Astrocyte of the cerebellum (primary cell): ENCODE measurements around the gene KCND3.
A peak's percentile ranks its signal among the peaks of the same experiment; 100 is the strongest.

ENCODE experiments used
- DNase-seq: peaks from one replicate; pipeline ENCODE4 v3.0.0-alpha.2; 2011; ENCODE audit warnings: low read depth
- H3K4me3 ChIP-seq: 2 replicates; pipeline ENCODE4 v1.5.1; 2011; ENCODE audit warnings: mild to moderate bottlenecking, low read depth, low read length, moderate library complexity
- in situ Hi-C: cut with HindIII; loops from 2 replicates; pipeline ENCODE4 v1.10.0; 2017; ENCODE audit warnings: low sequenced_read_pairs
- TF ChIP-seq, protein P1 (sequence below): IDR thresholded peaks from 2 replicates; pipeline ENCODE4 v1.5.1; 2012; ENCODE audit warnings: low read length, low read depth, moderate library complexity, mild to moderate bottlenecking; ENCODE audit errors: missing control alignments

The KCND3 gene

DNA sequence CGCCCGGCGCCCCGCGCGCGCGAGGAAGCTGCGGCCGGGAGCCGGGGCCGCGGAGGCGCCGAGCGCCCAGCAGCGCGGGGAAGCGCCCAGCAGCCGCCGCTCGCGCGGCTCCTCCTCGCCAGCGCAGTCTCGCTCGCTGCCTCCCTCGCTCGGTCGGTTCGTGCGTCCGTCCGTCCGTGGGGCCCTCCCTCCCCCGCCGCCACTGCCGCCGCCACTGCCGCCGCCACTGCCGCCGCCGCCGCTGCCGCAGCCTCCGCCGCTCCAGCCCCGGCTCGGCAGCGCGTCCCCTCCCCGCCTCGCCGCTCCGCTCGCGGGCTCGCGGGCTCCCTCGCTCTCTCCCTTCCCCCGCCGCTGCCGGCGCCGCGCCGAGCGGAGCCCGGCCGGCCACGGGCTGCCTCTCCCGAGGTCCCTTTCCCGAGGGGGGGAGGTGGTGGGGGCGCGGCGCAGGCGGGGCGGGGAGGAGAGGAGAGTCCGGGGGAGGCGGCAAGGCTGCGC is at the start of gene KCND3:
Gene KCND3, minus strand, starts transcription at position 138 of the 495 bp plus-strand sequence.
- in situ Hi-C loops, result no loop called here
- TF ChIP-seq, protein P1, sequence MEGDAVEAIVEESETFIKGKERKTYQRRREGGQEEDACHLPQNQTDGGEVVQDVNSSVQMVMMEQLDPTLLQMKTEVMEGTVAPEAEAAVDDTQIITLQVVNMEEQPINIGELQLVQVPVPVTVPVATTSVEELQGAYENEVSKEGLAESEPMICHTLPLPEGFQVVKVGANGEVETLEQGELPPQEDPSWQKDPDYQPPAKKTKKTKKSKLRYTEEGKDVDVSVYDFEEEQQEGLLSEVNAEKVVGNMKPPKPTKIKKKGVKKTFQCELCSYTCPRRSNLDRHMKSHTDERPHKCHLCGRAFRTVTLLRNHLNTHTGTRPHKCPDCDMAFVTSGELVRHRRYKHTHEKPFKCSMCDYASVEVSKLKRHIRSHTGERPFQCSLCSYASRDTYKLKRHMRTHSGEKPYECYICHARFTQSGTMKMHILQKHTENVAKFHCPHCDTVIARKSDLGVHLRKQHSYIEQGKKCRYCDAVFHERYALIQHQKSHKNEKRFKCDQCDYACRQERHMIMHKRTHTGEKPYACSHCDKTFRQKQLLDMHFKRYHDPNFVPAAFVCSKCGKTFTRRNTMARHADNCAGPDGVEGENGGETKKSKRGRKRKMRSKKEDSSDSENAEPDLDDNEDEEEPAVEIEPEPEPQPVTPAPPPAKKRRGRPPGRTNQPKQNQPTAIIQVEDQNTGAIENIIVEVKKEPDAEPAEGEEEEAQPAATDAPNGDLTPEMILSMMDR, result no peak
- DNase-seq, result no peak
- H3K4me3 ChIP-seq, result peak within 1 kb of the TSS; percentile 32

DNA sequence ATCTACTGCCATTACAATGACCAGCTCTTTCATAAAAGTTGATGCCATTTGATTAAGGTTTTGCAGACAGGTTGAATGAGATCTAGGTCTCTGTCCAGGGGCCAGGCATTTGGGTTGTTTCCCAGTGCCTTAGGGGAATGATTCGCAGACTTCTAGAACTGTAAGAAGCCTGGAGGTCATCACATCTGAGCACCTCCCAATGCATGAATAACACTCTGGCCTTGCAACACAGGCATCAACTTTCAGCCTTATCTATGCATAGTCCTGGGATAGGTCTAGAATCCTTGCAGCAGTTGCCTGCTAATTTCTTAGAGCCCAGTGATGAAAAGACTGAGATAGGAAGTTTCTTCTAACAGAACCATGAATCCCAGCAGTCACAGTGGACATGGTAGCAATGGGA is 44.8 kb upstream of the KCND3 start:
- TF ChIP-seq, protein P1, result no peak
- in situ Hi-C loops, result no loop called here

DNA sequence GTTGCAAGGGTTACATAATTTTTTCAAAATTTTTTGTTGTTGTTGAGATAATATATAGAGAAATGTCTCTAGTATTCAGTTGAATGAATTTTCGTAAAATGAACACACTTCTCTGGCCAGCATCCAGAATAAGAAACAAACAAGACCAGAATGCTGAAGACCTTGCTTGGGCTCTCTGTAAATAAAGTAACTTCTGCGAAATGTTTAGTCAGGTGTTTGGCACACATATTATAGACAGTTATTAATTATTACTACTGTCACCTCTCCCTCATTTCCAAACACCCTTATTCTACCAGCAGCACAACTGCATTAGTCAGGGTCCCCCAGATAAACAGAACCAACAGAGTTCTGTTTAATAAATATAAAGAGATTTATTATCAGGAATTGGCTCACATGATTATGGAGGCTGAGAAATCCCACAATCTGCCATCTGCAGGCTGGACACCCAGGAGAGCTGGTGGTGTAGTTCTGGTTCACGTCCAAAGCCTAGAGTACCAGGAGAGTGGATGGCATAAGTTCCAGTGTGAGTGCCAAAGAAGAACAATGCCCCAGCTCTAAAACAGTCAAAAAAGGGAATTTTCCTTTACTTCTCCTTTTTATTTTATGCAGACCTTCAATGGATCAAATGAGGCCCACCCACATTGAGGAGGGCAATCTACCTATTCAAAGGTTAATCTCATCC is 44.1 kb upstream of the KCND3 start:
- in situ Hi-C loops, result no loop called here
- TF ChIP-seq, protein P1, result no peak
- H3K4me3 ChIP-seq, result no peak overlapping the region
- no peak for DNase-seq

More for the DNA sequence above, 44.8 kb upstream of the KCND3 start:
- no peak for DNase-seq
- H3K4me3 ChIP-seq, result no peak overlapping the region

DNA sequence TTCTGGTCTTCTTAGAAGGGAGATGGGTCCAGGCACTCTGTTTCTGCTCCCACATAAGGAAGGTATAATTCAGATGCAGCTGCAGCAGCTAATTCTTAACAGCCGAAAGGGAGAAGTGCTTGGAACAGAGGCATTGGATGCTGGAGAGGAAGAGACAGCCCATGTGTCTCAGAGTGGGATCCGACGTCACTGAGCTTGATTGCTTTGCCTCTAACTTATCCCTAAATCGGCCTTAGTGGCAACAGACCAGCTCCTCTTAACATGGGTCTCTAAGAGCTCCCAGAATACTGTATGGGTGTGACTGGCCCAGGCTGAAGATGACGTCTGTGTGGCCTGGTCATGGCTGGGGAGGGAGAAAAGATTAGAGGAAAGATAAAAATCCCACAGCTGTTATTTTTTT is 40.7 kb upstream of the KCND3 start:
- no peak overlapping the region for H3K4me3 ChIP-seq
- in situ Hi-C loops, result no loop called here
- no peak for DNase-seq
- TF ChIP-seq, protein P1, result no peak

DNA sequence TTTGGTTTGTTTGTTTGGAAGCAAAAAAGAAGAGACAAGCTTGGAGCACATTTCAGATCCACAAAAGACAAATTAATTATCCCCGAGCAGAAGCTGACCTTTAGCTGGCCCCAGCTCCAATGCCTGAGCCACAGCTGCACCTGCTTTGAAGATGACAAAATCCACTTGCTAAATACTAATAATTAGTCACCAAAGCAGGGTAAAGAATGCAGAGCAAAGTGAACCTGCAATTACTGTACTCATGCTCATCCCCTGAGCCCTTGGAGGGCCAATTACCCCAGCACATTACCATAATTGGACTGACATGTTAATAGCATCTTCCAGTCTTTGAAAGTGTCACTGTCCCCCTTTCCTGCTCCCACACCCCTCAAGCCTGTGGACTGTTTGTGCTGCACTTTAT is 38.2 kb upstream of the KCND3 start:
- no peak for DNase-seq
- H3K4me3 ChIP-seq, result no peak overlapping the region
- in situ Hi-C loops, result no loop called here
- TF ChIP-seq, protein P1, result no peak

DNA sequence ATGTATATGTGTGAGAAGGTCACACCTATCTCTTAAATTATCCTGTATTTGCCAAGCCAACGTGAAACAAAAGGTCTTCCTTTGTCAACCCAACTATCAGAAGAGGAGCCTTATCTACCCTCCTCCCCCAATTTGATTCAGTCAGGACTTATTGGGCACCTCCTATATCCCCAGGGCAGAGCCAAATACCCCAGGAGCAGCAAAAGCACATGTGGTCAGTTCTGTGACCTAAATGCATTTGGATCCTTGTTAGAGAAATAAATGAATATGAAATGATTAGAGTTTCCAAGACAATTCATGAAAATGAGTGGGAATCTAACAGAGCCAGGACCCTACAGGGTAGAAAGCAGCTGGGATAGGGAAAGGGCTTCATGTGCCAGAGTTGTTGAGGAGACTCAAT is 37.0 kb upstream of the KCND3 start:
- DNase-seq, result no peak
- H3K4me3 ChIP-seq, result no peak overlapping the region
- in situ Hi-C loops, result no loop called here
- TF ChIP-seq, protein P1, result no peak
